Uterus (tissue), 4 donors: Measurements from ENCODE around the gene SGTA. TPM values are rescaled to one million over a fixed set of nuclear protein-coding genes. Genes with fewer than 3 reads are reported as not detected.

Source experiments
- DNase-seq, 2 donors: peaks; one replicate each; pipeline ENCODE4 v3.0.0-alpha.2; 2019 to 2020
- H3K27ac ChIP-seq, 2 donors: fragments of 200-600 bp; sonication (generic); 1 replicate in 1 of 2; 2 replicates in 1 of 2; pipeline ENCODE4 v1.5.1; 2016 to 2018
- H3K27me3 ChIP-seq, 2 donors: fragments of 200-600 bp; sonication (generic); one replicate each; pipeline ENCODE4 v1.5.1; 2018 to 2019; ENCODE audit warnings: control low read depth in 1 of 2
- H3K36me3 ChIP-seq, 2 donors: fragments of 200-600 bp; sonication (generic); one replicate each; pipeline ENCODE4 v1.5.1; 2019; ENCODE audit warnings: control low read depth in 1 of 2
- H3K4me1 ChIP-seq, 2 donors: fragments of 200-600 bp; sonication (generic); one replicate each; pipeline ENCODE4 v1.5.1; 2018 to 2019; ENCODE audit warnings: control low read depth in 1 of 2
- H3K4me3 ChIP-seq, 2 donors: fragments of 200-600 bp; sonication (generic); 1 replicate in 1 of 2; 2 replicates in 1 of 2; pipeline ENCODE4 v1.5.1; 2018 to 2019; ENCODE audit warnings: mild to moderate bottlenecking in 1 of 2
- H3K9me3 ChIP-seq, 2 donors: fragments of 200-600 bp; sonication (generic); one replicate each; pipeline ENCODE4 v1.5.1; 2019; ENCODE audit warnings: control low read depth in 1 of 2
- POLR2A ChIP-seq, 2 donors: fragments of 450-650 bp; IDR thresholded peaks; one replicate each; pipeline ENCODE4 v1.6.1; 2016; ENCODE audit warnings: antibody characterized with exemption in 2 of 2, mild to moderate bottlenecking in 1 of 2, moderate library complexity in 1 of 2
- intact Hi-C: fragments of 100-400 bp; cut with DNase I; formaldehyde crosslinking; loops from one replicate; pipeline ENCODE4 v1.15.1; 2023; ENCODE audit warnings: low total_unique reads
- total RNA-seq, 4 donors: library from RNA; depleted of rRNA in 3 of 4; stranded (reverse); fragments of >200 nt in 3 of 4; gene quantifications; one replicate each; pipeline versions ENCODE4 v1.1.0 to v1.2.4, GENCODE V29; 2014 to 2023
- TF ChIP-seq, protein P1 (sequence below), 4 experiments: fragments of 200-600 bp in 2 of 4; fragments of 450-650 bp in 2 of 4; sonication (generic) in 2 of 4; IDR thresholded peaks; one replicate each; pipeline ENCODE4 v1.5.1; 2016 to 2019; ENCODE audit warnings: antibody characterized with exemption in 4 of 4, mild to moderate bottlenecking in 2 of 4, moderate library complexity in 1 of 4
- donor health status: DM: yes; HTN: yes; CAD: no.

The SGTA gene
- total RNA-seq, 4 donors from 2014 or later: 9.5 to 50.7 (median 23.6) TPM

GRCh38 chr19:2809387-2810140, 26.5 kb upstream of the SGTA start:
- no peak for DNase-seq

GRCh38 chr19:2808129-2808941, 25.3 kb upstream of the SGTA start:
- no peak overlapping the region for H3K27ac ChIP-seq
- no peak overlapping the region for H3K4me3 ChIP-seq
- intact Hi-C loops: no loop called here
- no peaks in the 10 kb centered on the region for H3K36me3 ChIP-seq
- TF ChIP-seq, protein P1, sequence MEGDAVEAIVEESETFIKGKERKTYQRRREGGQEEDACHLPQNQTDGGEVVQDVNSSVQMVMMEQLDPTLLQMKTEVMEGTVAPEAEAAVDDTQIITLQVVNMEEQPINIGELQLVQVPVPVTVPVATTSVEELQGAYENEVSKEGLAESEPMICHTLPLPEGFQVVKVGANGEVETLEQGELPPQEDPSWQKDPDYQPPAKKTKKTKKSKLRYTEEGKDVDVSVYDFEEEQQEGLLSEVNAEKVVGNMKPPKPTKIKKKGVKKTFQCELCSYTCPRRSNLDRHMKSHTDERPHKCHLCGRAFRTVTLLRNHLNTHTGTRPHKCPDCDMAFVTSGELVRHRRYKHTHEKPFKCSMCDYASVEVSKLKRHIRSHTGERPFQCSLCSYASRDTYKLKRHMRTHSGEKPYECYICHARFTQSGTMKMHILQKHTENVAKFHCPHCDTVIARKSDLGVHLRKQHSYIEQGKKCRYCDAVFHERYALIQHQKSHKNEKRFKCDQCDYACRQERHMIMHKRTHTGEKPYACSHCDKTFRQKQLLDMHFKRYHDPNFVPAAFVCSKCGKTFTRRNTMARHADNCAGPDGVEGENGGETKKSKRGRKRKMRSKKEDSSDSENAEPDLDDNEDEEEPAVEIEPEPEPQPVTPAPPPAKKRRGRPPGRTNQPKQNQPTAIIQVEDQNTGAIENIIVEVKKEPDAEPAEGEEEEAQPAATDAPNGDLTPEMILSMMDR (IDR thresholded peaks at IDR 0.05): no peak
- no peak for TF ChIP-seq POLR2A (IDR thresholded peaks at IDR 0.05)
- H3K4me1 ChIP-seq: no peaks in the 10 kb centered on the region
- DNase-seq: no peak
- no peaks in the 10 kb centered on the region for H3K27me3 ChIP-seq
- no peaks in the 10 kb centered on the region for H3K9me3 ChIP-seq

More at GRCh38 chr19:2809387-2810140, 26.5 kb upstream of the SGTA start:
- no peak overlapping the region for H3K4me3 ChIP-seq
- H3K27me3 ChIP-seq: no peaks in the 10 kb centered on the region
- no peaks in the 10 kb centered on the region for H3K4me1 ChIP-seq
- TF ChIP-seq, protein P1 (IDR thresholded peaks at IDR 0.05): no peak
- no peak for TF ChIP-seq POLR2A (IDR thresholded peaks at IDR 0.05)
- intact Hi-C loops: no loop called here
- no peaks in the 10 kb centered on the region for H3K36me3 ChIP-seq
- no peaks in the 10 kb centered on the region for H3K9me3 ChIP-seq
- H3K27ac ChIP-seq: no peak overlapping the region

DNA sequence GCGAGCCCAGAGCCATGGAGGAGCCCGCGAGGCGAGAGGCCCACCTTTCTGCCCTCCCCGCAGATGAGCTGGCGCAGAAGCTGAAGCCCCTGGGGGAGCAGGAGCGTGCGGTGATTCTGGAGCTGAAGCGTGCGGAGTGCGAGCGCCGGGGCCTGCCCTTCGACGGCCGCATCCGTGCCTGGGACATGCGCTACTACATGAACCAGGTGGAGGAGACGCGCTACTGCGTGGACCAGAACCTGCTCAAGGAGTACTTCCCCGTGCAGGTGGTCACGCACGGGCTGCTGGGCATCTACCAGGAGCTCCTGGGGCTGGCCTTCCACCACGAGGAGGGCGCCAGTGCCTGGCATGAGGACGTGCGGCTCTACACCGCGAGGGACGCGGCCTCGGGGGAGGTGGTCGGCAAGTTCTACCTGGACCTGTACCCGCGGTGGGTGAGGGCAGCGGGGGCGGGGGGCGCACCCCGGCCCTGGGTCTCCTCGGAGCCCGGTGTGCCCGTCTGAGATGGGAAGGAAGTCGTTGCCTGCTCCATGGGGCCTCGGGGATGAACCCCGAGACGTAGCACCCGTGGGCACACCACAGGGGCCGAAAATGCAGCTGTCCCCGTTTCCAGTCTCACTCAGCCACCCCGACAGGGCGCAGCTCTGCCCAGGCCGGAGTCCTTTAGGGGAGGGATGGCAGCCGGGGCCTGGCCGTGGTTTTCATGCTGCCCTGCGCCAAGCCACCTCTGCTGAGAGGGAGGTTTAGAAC, 24.5 kb upstream of the SGTA start:
- no peaks in the 10 kb centered on the region for H3K36me3 ChIP-seq
- H3K27ac ChIP-seq: no peak overlapping the region
- no peaks in the 10 kb centered on the region for H3K27me3 ChIP-seq
- intact Hi-C loops: no loop called here
- no peaks in the 10 kb centered on the region for H3K9me3 ChIP-seq
- TF ChIP-seq POLR2A (IDR thresholded peaks at IDR 0.05): no peak
- TF ChIP-seq, protein P1 (IDR thresholded peaks at IDR 0.05): no peak
- no peak overlapping the region for H3K4me3 ChIP-seq
- no peak for DNase-seq
- H3K4me1 ChIP-seq: no peaks in the 10 kb centered on the region

- Histone ChIP-seq H3K4me3 (no peak overlapping the region), H3K27ac (no peak overlapping the region), H3K9me3 (no peaks in the 10 kb centered on the region), H3K36me3 (no peaks in the 10 kb centered on the region), H3K27me3 (no peaks in the 10 kb centered on the region), H3K4me1 (no peaks in the 10 kb centered on the region)
- intact Hi-C loops: no loop called here
- DNase-seq: no peak
- TF ChIP-seq, protein P1 (IDR thresholded peaks at IDR 0.05): no peak
- no peak for TF ChIP-seq POLR2A (IDR thresholded peaks at IDR 0.05)
Measured at GRCh38 chr19:2806736-2807378, 23.8 kb upstream of the SGTA start.
